Testis (tissue), 3 donors: ENCODE results near the gene TSPAN10. TPM values are rescaled to one million over a fixed set of nuclear protein-coding genes. Genes with fewer than 3 reads are reported as not detected.

Source experiments
- DNase-seq: peaks from one replicate; pipeline ENCODE4 v3.0.0-alpha.2; 2019
- H3K27ac ChIP-seq, 2 donors: fragments of 200-600 bp; sonication (generic); one replicate each; pipeline ENCODE4 v1.5.1; 2019
- H3K27me3 ChIP-seq: fragments of 200-600 bp; sonication (generic); one replicate; pipeline ENCODE4 v1.5.1; 2019
- H3K36me3 ChIP-seq: fragments of 200-600 bp; sonication (generic); one replicate; pipeline ENCODE4 v1.5.1; 2017; ENCODE audit warnings: low read depth; ENCODE audit errors: missing control alignments
- H3K4me1 ChIP-seq: fragments of 200-600 bp; sonication (generic); one replicate; pipeline ENCODE4 v1.5.1; 2019
- H3K4me3 ChIP-seq, 2 donors: fragments of 200-600 bp; sonication (generic); one replicate each; pipeline ENCODE4 v1.5.1; 2017 to 2019
- H3K9me3 ChIP-seq: fragments of 200-600 bp; sonication (generic); one replicate; pipeline ENCODE4 v1.5.1; 2017
- CTCF ChIP-seq, 3 experiments: fragments of 450-650 bp in 2 of 3; fragments of 200-600 bp in 1 of 3; sonication (generic) in 1 of 3; IDR thresholded peaks; one replicate each; pipeline ENCODE4 v1.5.1; 2016 to 2019; ENCODE audit warnings: antibody characterized with exemption in 3 of 3, mild to moderate bottlenecking in 2 of 3, moderate library complexity in 1 of 3
- POLR2A ChIP-seq: fragments of 450-650 bp; IDR thresholded peaks from one replicate; pipeline ENCODE4 v1.6.1; 2017; ENCODE audit warnings: antibody characterized with exemption, mild to moderate bottlenecking, moderate library complexity
- WGBS, 2 donors: methylation state at CpG; one replicate each; pipeline ENCODE4 v1.1.5; 2018; 5-methylcytosine and 5-hydroxymethylcytosine counted together
- intact Hi-C: fragments of 100-400 bp; cut with DNase I; formaldehyde crosslinking; loops from one replicate; pipeline ENCODE4 v1.15.1; 2023; ENCODE audit warnings: low total_unique reads
- polyA plus RNA-seq: library from polyadenylated mRNA; stranded (reverse); fragments of 350-450 nt; fragmentation: Illumina TruSeq; extraction: RNeasy Lipid Tissue Mini Kit (QIAGEN cat#74804); gene quantifications from one replicate; pipeline ENCODE4 v1.2.3, GENCODE V29; 2014; ENCODE audit warnings: low read depth, low replicate concordance; ENCODE audit not compliant: insufficient read depth
- total RNA-seq, 2 donors: library from RNA; depleted of rRNA; stranded (reverse); fragments of >200 nt; gene quantifications; one replicate each; pipeline ENCODE4 v1.2.3, GENCODE V29; 2016

The TSPAN10 gene
- total and polyA plus RNA-seq, 3 donors from 2014 or later: 1.2 to 3.1 (median 1.3) TPM

- peak overlapping the region; percentile 97 to 99 for H3K4me3 ChIP-seq
- TF ChIP-seq POLR2A: no peak
- TF ChIP-seq CTCF (IDR thresholded peaks at IDR 0.05): no peak
- WGBS, 2 donors: 26 to 30% methylated on average over 11 to 19 of the region's 19 CpGs
- peaks cover 27% of the 10 kb centered on the region for H3K4me1 ChIP-seq
- H3K27ac ChIP-seq: peak overlapping the region in 1 of 2 donors; percentile 70
- intact Hi-C loops: no loop called here
- no peak for DNase-seq
- H3K36me3 ChIP-seq: no peaks in the 10 kb centered on the region
- H3K27me3 ChIP-seq: no peaks in the 10 kb centered on the region
- H3K9me3 ChIP-seq: no peaks in the 10 kb centered on the region
Measured at GRCh38 chr17:81682565-81683207, 45.7 kb downstream of the TSPAN10 start.

GRCh38 chr17:81683208-81683583, 46.2 kb downstream of the TSPAN10 start:
- Histone ChIP-seq H3K36me3 (no peaks in the 10 kb centered on the region), H3K27ac (peak overlapping the region; percentile 23 to 70)

GRCh38 chr17:81683584-81684441, 46.8 kb downstream of the TSPAN10 start, which contains the start of the genes ARL16 and HGS:
Gene ARL16, minus strand, starts transcription at chr17:81683797. Its CDS starts 44 bp downstream, at chr17:81683753.
Gene HGS, plus strand, starts transcription at chr17:81684011. Its CDS starts 56 bp downstream, at chr17:81684067.
- Histone ChIP-seq H3K9me3 (no peaks in the 10 kb centered on the region), H3K27me3 (no peaks in the 10 kb centered on the region), H3K36me3 (no peaks in the 10 kb centered on the region), H3K4me1 (peaks cover 27% of the 10 kb centered on the region), H3K27ac (peak within 1 kb of the TSS; percentile 70 to 77), H3K4me3 (peak within 1 kb of the TSS; percentile 97 to 99)
- DNase-seq: peak; percentile 99
- intact Hi-C loops: no loop called here
- TF ChIP-seq CTCF (IDR thresholded peaks at IDR 0.05) (no peak), POLR2A (no peak)
- 0% methylated on average over 1 to 101 of the region's 112 CpGs for WGBS, 2 donors

More at GRCh38 chr17:81683208-81683583, 46.2 kb downstream of the TSPAN10 start:
- intact Hi-C loops: no loop called here
- TF ChIP-seq CTCF (IDR thresholded peaks at IDR 0.05) (no peak), POLR2A (no peak)
- peaks cover 27% of the 10 kb centered on the region for H3K4me1 ChIP-seq
- no peak for DNase-seq
- H3K27me3 ChIP-seq: no peaks in the 10 kb centered on the region
- H3K4me3 ChIP-seq: peak overlapping the region; percentile 97 to 99
- 1 to 4% methylated on average over 5 to 35 of the region's 37 CpGs for WGBS, 2 donors
- no peaks in the 10 kb centered on the region for H3K9me3 ChIP-seq

- 0 to 3% methylated on average over 10 to 16 of the region's 16 CpGs for WGBS, 2 donors
- no peaks in the 10 kb centered on the region for H3K9me3 ChIP-seq
- H3K27me3 ChIP-seq: no peaks in the 10 kb centered on the region
- no peaks in the 10 kb centered on the region for H3K36me3 ChIP-seq
- peak overlapping the region; percentile 97 to 99 for H3K4me3 ChIP-seq
- TF ChIP-seq CTCF (IDR thresholded peaks at IDR 0.05): no peak
- no peak for TF ChIP-seq POLR2A
- DNase-seq: no peak
- intact Hi-C loops: no loop called here
- H3K4me1 ChIP-seq: peaks cover 27% of the 10 kb centered on the region
- H3K27ac ChIP-seq: peak overlapping the region; percentile 55 to 77
Measured at GRCh38 chr17:81684442-81684911, 47.5 kb downstream of the TSPAN10 start.
